K562 (cell line): ENCODE results near the gene KHNYN. TPM values are rescaled to one million over a fixed set of nuclear protein-coding genes. Genes with fewer than 3 reads are reported as not detected.

Source experiments
- ATAC-seq: fragments of 200-7000 bp; cut with Tn5 transposase; 3 replicates; pipeline ENCODE4 v1.9.1; 2020; ENCODE audit warnings: moderate library complexity
- BruUV-seq: library from RNA; stranded (reverse); fragments of 400-500 nt; replicated peaks from 2 replicates; lab custom pipeline; 2021; lab: Mats Ljungman, UMichigan
- CTCF ChIA-PET: fragments of 300-600 bp; formaldehyde crosslinking; extraction: SDS; loops from one replicate; lab custom pipeline; 2021; ENCODE audit warnings: low intra/inter-chr PET ratio; lab: Yijun Ruan, JAX
- POLR2A ChIA-PET: fragments of 300-600, 350-650 bp; sonication (Branson Sonifier 250); formaldehyde crosslinking; extraction: SDS; loops from one replicate; lab custom pipeline; 2021; ENCODE audit warnings: antibody characterized with exemption, inconsistent platforms; lab: Yijun Ruan, JAX
- DNase-seq, 4 experiments: peaks; one replicate each; pipeline versions ENCODE4 v3.0.0 to v3.0.0-alpha.2; 2011 to 2018; ENCODE audit warnings: low spot score in 3 of 4, mixed read lengths in 3 of 4; ENCODE audit errors: extremely low read depth in 1 of 4
- FAIRE-seq: peaks from 2 replicates; lab custom pipeline; 2011; peaks lifted over from hg19 to GRCh38; lab: Jason Lieb, UNC
- H2AFZ ChIP-seq: 2 replicates; pipeline ENCODE4 v1.6.0; 2011; ENCODE audit warnings: low read depth, low read length, control low read depth, inconsistent platforms
- H3K27ac ChIP-seq: fragments of 200-600 bp; 3 replicates; pipeline ENCODE4 v1.8.0; 2011; ENCODE audit warnings: low read depth, mild to moderate bottlenecking, control low read depth, inconsistent platforms, low read length, moderate library complexity, mixed read lengths; ENCODE audit errors: extremely low read depth
- H3K27me3 ChIP-seq, 2 experiments: fragments of 300-600 bp in 1 of 2; 2 replicates in 1 of 2; 3 replicates in 1 of 2; pipeline versions ENCODE4 v1.6.0 to v1.8.0; 2011; ENCODE audit warnings: inconsistent platforms in 2 of 2, low read length in 2 of 2, mild to moderate bottlenecking in 1 of 2, mixed read lengths in 1 of 2, moderate library complexity in 1 of 2; ENCODE audit not compliant: control insufficient read depth in 2 of 2, insufficient read depth in 2 of 2
- H3K36me3 ChIP-seq: fragments of 300-600 bp; 3 replicates; pipeline ENCODE4 v1.8.0; 2011; ENCODE audit warnings: mild to moderate bottlenecking, low read length, inconsistent platforms; ENCODE audit not compliant: control insufficient read depth, insufficient read depth
- H3K4me1 ChIP-seq, 2 experiments: fragments of 200-600 bp in 1 of 2; replicated peaks in 1 of 2; 2 replicates in 1 of 2; 3 replicates in 1 of 2; pipeline versions ENCODE4 v1.5.1 to v1.8.0; 2011; ENCODE audit warnings: inconsistent platforms in 2 of 2, low read length in 2 of 2, mild to moderate bottlenecking in 1 of 2, mixed read lengths in 1 of 2, moderate library complexity in 1 of 2; ENCODE audit not compliant: control insufficient read depth in 2 of 2, insufficient read depth in 2 of 2
- H3K4me2 ChIP-seq: 2 replicates; pipeline ENCODE4 v1.6.1; 2011; ENCODE audit warnings: low read length, control low read depth, inconsistent platforms, mixed read lengths; ENCODE audit not compliant: insufficient read depth
- H3K4me3 ChIP-seq: fragments of 200-600 bp; sonication (generic), shearing (Covaris generic); 2 replicates; pipeline ENCODE4 v1.5.1; 2016; ENCODE audit warnings: control low read depth, inconsistent platforms
- H3K79me2 ChIP-seq: fragments of 200-600 bp; 3 replicates; pipeline ENCODE4 v1.8.0; 2011; ENCODE audit warnings: low read length, inconsistent platforms; ENCODE audit not compliant: control insufficient read depth, insufficient read depth
- H3K9ac ChIP-seq, 2 experiments: 2 replicates each; pipeline versions ENCODE4 v1.6.0 to v1.6.1; 2011; ENCODE audit warnings: low read depth in 2 of 2, low read length in 2 of 2, control low read depth in 1 of 2, inconsistent platforms in 1 of 2, mild to moderate bottlenecking in 1 of 2, mixed read lengths in 1 of 2; ENCODE audit not compliant: insufficient read depth in 1 of 2
- H3K9me1 ChIP-seq: one replicate; pipeline ENCODE4 v1.6.0; 2011; ENCODE audit warnings: inconsistent platforms, mild to moderate bottlenecking, low read length, moderate library complexity; ENCODE audit not compliant: control insufficient read depth, insufficient read depth
- H3K9me3 ChIP-seq: replicated peaks from 2 replicates; pipeline ENCODE4 v1.5.1; 2011; ENCODE audit warnings: low read depth, low read length, inconsistent platforms; ENCODE audit not compliant: control insufficient read depth, insufficient read depth
- H4K20me1 ChIP-seq: replicated peaks from 2 replicates; pipeline ENCODE4 v1.6.1; 2011; ENCODE audit warnings: low read length, inconsistent platforms, mixed read lengths; ENCODE audit not compliant: control insufficient read depth, insufficient read depth
- CC2D1A ChIP-seq: fragments of 450-650 bp; IDR thresholded peaks from 2 replicates; pipeline ENCODE4 v1.6.1; 2017; ENCODE audit warnings: mild to moderate bottlenecking
- DEAF1 ChIP-seq: fragments of 450-650 bp; formaldehyde crosslinking; IDR thresholded peaks from 2 replicates; pipeline ENCODE4 v1.4.0; 2020; ENCODE audit warnings: mild to moderate bottlenecking, moderate library complexity
- FOXA1 ChIP-seq: fragments of 450-650 bp; IDR thresholded peaks from 2 replicates; pipeline ENCODE4 v1.6.1; 2016; ENCODE audit warnings: mild to moderate bottlenecking, borderline replicate concordance
- GTF3C2 ChIP-seq: IDR thresholded peaks from 3 replicates; pipeline ENCODE4 v1.6.1; 2011; ENCODE audit warnings: borderline replicate concordance, mild to moderate bottlenecking, moderate library complexity; ENCODE audit not compliant: insufficient read length; ENCODE audit errors: extremely low read depth
- KAT7 ChIP-seq: sonication (generic); formaldehyde crosslinking; IDR thresholded peaks from 2 replicates; pipeline ENCODE4 v1.8.0; 2022; ENCODE audit warnings: missing genetic modification reagents, mild to moderate bottlenecking, borderline replicate concordance
- KDM2B ChIP-seq: fragments of 250-450 bp; sonication (Bioruptor Pico); IDR thresholded peaks from 2 replicates; pipeline ENCODE4 v1.8.0; 2021; ENCODE audit warnings: mild to moderate bottlenecking, moderate library complexity
- PCBP1 ChIP-seq: fragments of 200-400 bp; formaldehyde crosslinking; IDR thresholded peaks from 2 replicates; pipeline ENCODE4 v1.6.1; 2018; ENCODE audit warnings: mild to moderate bottlenecking, low read depth, low read length; ENCODE audit not compliant: poor library complexity, severe bottlenecking
- PRDM10 ChIP-seq: fragments of 450-650 bp; IDR thresholded peaks from 2 replicates; pipeline ENCODE4 v1.6.1; 2018; ENCODE audit not compliant: partially characterized antibody
- RBM34 ChIP-seq: fragments of 200-400 bp; formaldehyde crosslinking; IDR thresholded peaks from 2 replicates; pipeline ENCODE4 v1.6.1; 2018; ENCODE audit warnings: low read length, borderline replicate concordance; ENCODE audit not compliant: insufficient read depth
- RCOR1 ChIP-seq, 2 experiments: IDR thresholded peaks; 2 replicates each; pipeline ENCODE4 v1.6.1; 2012; ENCODE audit warnings: low read depth in 2 of 2, low read length in 2 of 2, borderline replicate concordance in 1 of 2, improper control_type of control experiment in 1 of 2
- ZBTB2 ChIP-seq: fragments of 450-650 bp; IDR thresholded peaks from 2 replicates; pipeline ENCODE4 v1.6.1; 2016; ENCODE audit warnings: antibody characterized with exemption
- ZNF778 ChIP-seq: fragments of 450-650 bp; formaldehyde crosslinking; IDR thresholded peaks from 2 replicates; pipeline ENCODE4 v1.4.0; 2020; ENCODE audit warnings: mild to moderate bottlenecking, moderate library complexity
- WGBS: fragments of 100-300 bp; shearing (Covaris generic); methylation state at CpG from one replicate; pipeline ENCODE4 v1.1.6; 2016; ENCODE audit warnings: low coverage, mixed read lengths; ENCODE audit not compliant: insufficient coverage; ENCODE audit errors: missing lambda C conversion rate; 5-methylcytosine and 5-hydroxymethylcytosine counted together
- in situ Hi-C: fragments of 300-500 bp; cut with MboI; formaldehyde crosslinking; loops from 4 replicates; pipeline ENCODE4 v1.15.0; 2018; ENCODE audit warnings: inconsistent platforms, mixed read lengths
- intact Hi-C: fragments of 100-400 bp; cut with micrococcal nuclease; formaldehyde crosslinking; loops from 2 replicates; pipeline ENCODE4 v1.14.2; 2022
- polyA plus RNA-seq, 8 experiments: library from polyadenylated mRNA; depleted of rRNA in 4 of 8; stranded (reverse) in 5 of 8; unstranded in 3 of 8; fragments of >200 nt; fragmentation: Nextera tagmentation in 2 of 8; fragmentation: Illumina TruSeq in 1 of 8; extraction: Ambion mirVana in 2 of 8; extraction: Trizol in 1 of 8; gene quantifications; 2 replicates each; pipeline versions ENCODE4 v1.2.1 to v1.2.3, GENCODE V29; 2011 to 2014; ENCODE audit warnings: inconsistent platforms in 1 of 8, missing spikeins in 1 of 8
- total RNA-seq, 7 experiments: library from RNA; depleted of rRNA in 6 of 7; stranded (reverse); fragments of >200 nt in 6 of 7; fragmentation: Illumina TruSeq in 2 of 7; extraction: Trizol in 2 of 7; gene quantifications; 2 replicates each; pipeline versions ENCODE4 v1.2.1 to v1.2.3, GENCODE V29; 2011 to 2021; ENCODE audit warnings: low replicate concordance in 1 of 7

Gene KHNYN
- total and polyA plus RNA-seq, 9 of the 15 experiments (the other 6 are each of a cell fraction or from before 2014, with no cell fraction given), result 0.76 to 26.0 (median 14.1) TPM

- Histone ChIP-seq H3K27ac (no peak overlapping the region), H4K20me1 (no peaks in the 10 kb centered on the region), H3K4me2 (no peak overlapping the region), H2AFZ (no peak overlapping the region), H3K4me3 (no peak overlapping the region), H3K4me1 (peaks cover 0 to 7% of the 10 kb centered on the region in 2 experiments; a peak in 3 of 5 replicates), H3K27me3 (peaks cover 0 to 8% of the 10 kb centered on the region in 2 experiments; a peak in 1 of 5 replicates), H3K36me3 (no peaks in the 10 kb centered on the region), H3K9me3 (no peaks in the 10 kb centered on the region), H3K9me1 (no peaks in the 10 kb centered on the region), H3K9ac (no peak overlapping the region), H3K79me2 (no peaks in the 10 kb centered on the region)
- intact Hi-C loops, result no loop called here
- no peak for DNase-seq
- 3% methylated on average over 6 of the region's 6 CpGs for WGBS
- no peak for ATAC-seq
- in situ Hi-C loops, result no loop called here
- ChIA-PET CTCF (no interaction called here), POLR2A (interaction anchor here (0.6 to 2.3 kb wide), 6 partner anchors 12 to 136 kb away, joined by 3 to 11 read pairs (median 4); partner anchors contain the start of gene KHNYN)
- no TSS peak for BruUV-seq
- no peak for FAIRE-seq
- no peak for TF ChIP-seq FOXA1
- no peak for TF ChIP-seq DEAF1 (CRISPR knock-in tag)
- TF ChIP-seq GTF3C2, result no peak
- TF ChIP-seq KDM2B (CRISPR knock-in tag), result no peak
- no peak for TF ChIP-seq PCBP1
- TF ChIP-seq CC2D1A, result no peak
- no peak for TF ChIP-seq ZBTB2
- no peak for TF ChIP-seq PRDM10
- TF ChIP-seq RCOR1 (IDR thresholded peaks at IDR 0.05; ENCODE audit: borderline replicate concordance in 1 of 2, low read depth in 2 of 2, low read length in 2 of 2), result no peak
- TF ChIP-seq KAT7, result no peak
- no peak for TF ChIP-seq ZNF778 (CRISPR knock-in tag)
- TF ChIP-seq RBM34, result no peak
These were observed 20.6 kb upstream of the KHNYN start for GRCh38 chr14:24409192-24409591.
